ENCODE measurements around the gene C6orf118. TPM values are rescaled to one million over a fixed set of nuclear protein-coding genes. Genes with fewer than 3 reads are reported as not detected.
A peak's percentile ranks its signal among the peaks of the same experiment; 100 is the strongest.

C6orf118 gene
- total RNA-seq, 2 donors from 2014 or later = not detected

GRCh38 chr6:165245701-165246100 is 63.7 kb downstream of the C6orf118 start:
- no peak for DNase-seq
- intact Hi-C loops (cut with DNase I) = no loop called here
- no peak for ATAC-seq

- DNase-seq (no peak), ATAC-seq (no peak)
- intact Hi-C loops (cut with DNase I) = no loop called here
These were observed 64.1 kb downstream of the C6orf118 start for GRCh38 chr6:165245287-165245686.

GRCh38 chr6:165244524-165245247 is 64.7 kb downstream of the C6orf118 start:
- intact Hi-C loops (cut with DNase I) = no loop called here
- DNase-seq (no peak), ATAC-seq (no peak)

GRCh38 chr6:165243801-165244200 is 65.6 kb downstream of the C6orf118 start:
- ATAC-seq (no peak), DNase-seq (no peak)
- intact Hi-C loops (cut with DNase I) = no loop called here

GRCh38 chr6:165236326-165236725 is 73.1 kb downstream of the C6orf118 start:
- intact Hi-C loops (cut with DNase I) = no loop called here
- no peak for DNase-seq
- ATAC-seq = no peak

GRCh38 chr6:165232731-165233488 is 76.5 kb downstream of the C6orf118 start:
- DNase-seq (no peak), ATAC-seq (no peak)
- intact Hi-C loops (cut with DNase I) = no loop called here

- DNase-seq (no peak), ATAC-seq (peak; percentile 65 to 78)
- intact Hi-C loops (cut with DNase I) = no loop called here
These were observed 77.5 kb downstream of the C6orf118 start for GRCh38 chr6:165231581-165232561.

GRCh38 chr6:165231177-165231576 is 78.2 kb downstream of the C6orf118 start:
- ATAC-seq (peak in 1 of 2 donors; percentile 26), DNase-seq (no peak)
- intact Hi-C loops (cut with DNase I) = no loop called here

Data from left cardiac atrium (tissue), 4 donors.